Mesenchymal stem cell (in vitro differentiated cells and primary cell): Measurements from ENCODE around the gene JAKMIP1.

Experiments used
- DNase-seq: peaks from one replicate; pipeline ENCODE4 v3.0.0-alpha.2; 2013
- H2AFZ ChIP-seq: one replicate; pipeline ENCODE4 v1.6.1; 2013; ENCODE audit warnings: low read depth, mild to moderate bottlenecking, control low read depth, inconsistent platforms, low read length, moderate library complexity
- H2AK5ac ChIP-seq: 2 replicates; pipeline ENCODE4 v1.6.1; 2013; ENCODE audit warnings: low read length, moderate library complexity, mild to moderate bottlenecking, inconsistent platforms; ENCODE audit not compliant: severe bottlenecking
- H2BK120ac ChIP-seq: one replicate; pipeline ENCODE4 v1.6.1; 2013; ENCODE audit warnings: low read depth, mild to moderate bottlenecking, inconsistent platforms, low read length, moderate library complexity
- H2BK12ac ChIP-seq, 2 experiments: one replicate each; pipeline ENCODE4 v1.6.1; 2013; ENCODE audit warnings: inconsistent platforms in 2 of 2, low read length in 2 of 2, mild to moderate bottlenecking in 2 of 2, moderate library complexity in 2 of 2, control low read depth in 1 of 2
- H2BK15ac ChIP-seq: one replicate; pipeline ENCODE4 v1.6.1; 2013; ENCODE audit warnings: mild to moderate bottlenecking, low read depth, inconsistent platforms; ENCODE audit not compliant: poor library complexity, severe bottlenecking
- H2BK5ac ChIP-seq: 2 replicates; pipeline ENCODE4 v1.6.1; 2013; ENCODE audit warnings: low read depth, mild to moderate bottlenecking, low read length, control low read depth, inconsistent platforms; ENCODE audit not compliant: poor library complexity, severe bottlenecking
- H3K14ac ChIP-seq, 2 experiments: one replicate each; pipeline ENCODE4 v1.6.1; 2013; ENCODE audit warnings: inconsistent platforms in 2 of 2, low read length in 2 of 2, control low read depth in 1 of 2, mild to moderate bottlenecking in 1 of 2, moderate library complexity in 1 of 2
- H3K18ac ChIP-seq, 2 experiments: one replicate each; pipeline ENCODE4 v1.6.1; 2013; ENCODE audit warnings: inconsistent platforms in 2 of 2, low read length in 2 of 2, control low read depth in 1 of 2, low read depth in 1 of 2, mild to moderate bottlenecking in 1 of 2
- H3K23ac ChIP-seq, 2 experiments: one replicate each; pipeline ENCODE4 v1.6.1; 2013; ENCODE audit warnings: inconsistent platforms in 2 of 2, low read length in 2 of 2, mild to moderate bottlenecking in 2 of 2, moderate library complexity in 2 of 2, control low read depth in 1 of 2
- H3K27ac ChIP-seq: 2 replicates; pipeline ENCODE4 v1.5.1; 2013; ENCODE audit warnings: mild to moderate bottlenecking, moderate library complexity, low read length, control low read depth, inconsistent platforms; ENCODE audit not compliant: poor library complexity, severe bottlenecking
- H3K27me3 ChIP-seq, 2 experiments: 2 replicates each; pipeline versions ENCODE4 v1.6.1 to v1.7.0; 2013; ENCODE audit warnings: low read length in 2 of 2, mild to moderate bottlenecking in 2 of 2, moderate library complexity in 2 of 2, control low read depth in 1 of 2, inconsistent platforms in 1 of 2; ENCODE audit not compliant: control insufficient read depth in 1 of 2, insufficient read depth in 1 of 2
- H3K36me3 ChIP-seq, 2 experiments: 2 replicates each; pipeline versions ENCODE4 v1.6.1 to v1.7.0; 2013; ENCODE audit warnings: low read length in 2 of 2, control low read depth in 1 of 2, inconsistent platforms in 1 of 2, low read depth in 1 of 2, mild to moderate bottlenecking in 1 of 2; ENCODE audit not compliant: insufficient read depth in 2 of 2, control insufficient read depth in 1 of 2
- H3K4ac ChIP-seq, 2 experiments: one replicate each; pipeline ENCODE4 v1.6.1; 2013; ENCODE audit warnings: inconsistent platforms in 2 of 2, low read length in 2 of 2, mild to moderate bottlenecking in 2 of 2, moderate library complexity in 2 of 2, control low read depth in 1 of 2, low read depth in 1 of 2
- H3K4me1 ChIP-seq: 2 replicates; pipeline ENCODE4 v1.6.1; 2013; ENCODE audit warnings: low read depth, low read length, control low read depth; ENCODE audit not compliant: control insufficient read depth, insufficient read depth
- H3K4me2 ChIP-seq: 2 replicates; pipeline ENCODE4 v1.6.1; 2013; ENCODE audit warnings: low read length, mild to moderate bottlenecking, inconsistent platforms; ENCODE audit not compliant: poor library complexity, severe bottlenecking
- H3K4me3 ChIP-seq, 2 experiments: 2 replicates each; pipeline versions ENCODE4 v1.5.1 to v1.7.0; 2013; ENCODE audit warnings: low read length in 2 of 2, mild to moderate bottlenecking in 2 of 2, control low read depth in 1 of 2, low read depth in 1 of 2; ENCODE audit not compliant: insufficient read depth in 1 of 2
- H3K79me1 ChIP-seq: replicated peaks from 2 replicates; pipeline ENCODE4 v1.6.1; 2013; ENCODE audit warnings: mild to moderate bottlenecking, control low read depth, low read length, inconsistent platforms; ENCODE audit not compliant: poor library complexity, severe bottlenecking
- H3K9ac ChIP-seq: 2 replicates; pipeline ENCODE4 v1.7.0; 2013; ENCODE audit warnings: mild to moderate bottlenecking, low read length, moderate library complexity
- H3K9me3 ChIP-seq: 2 replicates; pipeline ENCODE4 v1.7.0; 2013; ENCODE audit warnings: mild to moderate bottlenecking, low read length; ENCODE audit not compliant: control insufficient read depth
- H4K8ac ChIP-seq: one replicate; pipeline ENCODE4 v1.6.1; 2013; ENCODE audit warnings: inconsistent platforms, mild to moderate bottlenecking, low read length, moderate library complexity
- H4K91ac ChIP-seq: one replicate; pipeline ENCODE4 v1.6.1; 2013; ENCODE audit warnings: mild to moderate bottlenecking, low read length, inconsistent platforms
- WGBS: methylation state at CpG from one replicate; pipeline ENCODE4 v1.1.7; 2013; ENCODE audit warnings: mixed read lengths; 5-methylcytosine and 5-hydroxymethylcytosine counted together

JAKMIP1 gene

DNA sequence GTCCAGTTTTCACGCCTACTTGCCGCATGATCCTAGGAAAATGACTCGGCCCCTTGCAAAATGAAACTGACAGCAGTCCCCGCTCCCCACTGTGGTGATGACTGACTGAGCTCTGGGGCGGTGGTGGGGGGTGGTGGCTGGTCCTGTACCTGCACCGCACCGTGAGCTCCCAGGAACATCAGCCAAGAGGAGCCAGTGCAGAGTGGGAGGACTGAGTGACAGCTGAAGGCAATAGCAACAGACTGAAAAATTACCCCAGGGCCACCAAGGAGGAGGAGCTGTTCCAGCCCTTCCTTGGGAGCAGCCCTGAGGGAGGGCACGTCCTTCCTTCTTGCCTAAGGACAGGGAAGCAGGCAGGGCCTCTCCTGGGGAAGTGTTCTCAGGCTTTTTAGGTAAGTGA, 179.7 kb downstream of the JAKMIP1 start:
- Histone ChIP-seq H2BK12ac (no peak overlapping the region), H3K36me3 (no peaks in the 10 kb centered on the region), H3K4ac (no peak overlapping the region), H3K27me3 (peaks cover 17 to 45% of the 10 kb centered on the region in 2 experiments), H3K27ac (no peak overlapping the region), H3K4me3 (no peak overlapping the region), H2AFZ (no peak overlapping the region), H3K18ac (no peak overlapping the region), H3K23ac (no peak overlapping the region), H2BK120ac (no peak overlapping the region), H3K79me1 (no peaks in the 10 kb centered on the region), H2BK15ac (no peak overlapping the region), H2AK5ac (no peak overlapping the region), H3K9ac (no peak overlapping the region), H3K9me3 (no peaks in the 10 kb centered on the region), H2BK5ac (no peak overlapping the region), H3K14ac (no peak overlapping the region), H3K4me2 (no peak overlapping the region), H3K4me1 (no peaks in the 10 kb centered on the region), H4K91ac (no peak overlapping the region), H4K8ac (no peak overlapping the region)
- DNase-seq, result no peak
- 80% methylated on average over 8 of the region's 8 CpGs for WGBS

DNA sequence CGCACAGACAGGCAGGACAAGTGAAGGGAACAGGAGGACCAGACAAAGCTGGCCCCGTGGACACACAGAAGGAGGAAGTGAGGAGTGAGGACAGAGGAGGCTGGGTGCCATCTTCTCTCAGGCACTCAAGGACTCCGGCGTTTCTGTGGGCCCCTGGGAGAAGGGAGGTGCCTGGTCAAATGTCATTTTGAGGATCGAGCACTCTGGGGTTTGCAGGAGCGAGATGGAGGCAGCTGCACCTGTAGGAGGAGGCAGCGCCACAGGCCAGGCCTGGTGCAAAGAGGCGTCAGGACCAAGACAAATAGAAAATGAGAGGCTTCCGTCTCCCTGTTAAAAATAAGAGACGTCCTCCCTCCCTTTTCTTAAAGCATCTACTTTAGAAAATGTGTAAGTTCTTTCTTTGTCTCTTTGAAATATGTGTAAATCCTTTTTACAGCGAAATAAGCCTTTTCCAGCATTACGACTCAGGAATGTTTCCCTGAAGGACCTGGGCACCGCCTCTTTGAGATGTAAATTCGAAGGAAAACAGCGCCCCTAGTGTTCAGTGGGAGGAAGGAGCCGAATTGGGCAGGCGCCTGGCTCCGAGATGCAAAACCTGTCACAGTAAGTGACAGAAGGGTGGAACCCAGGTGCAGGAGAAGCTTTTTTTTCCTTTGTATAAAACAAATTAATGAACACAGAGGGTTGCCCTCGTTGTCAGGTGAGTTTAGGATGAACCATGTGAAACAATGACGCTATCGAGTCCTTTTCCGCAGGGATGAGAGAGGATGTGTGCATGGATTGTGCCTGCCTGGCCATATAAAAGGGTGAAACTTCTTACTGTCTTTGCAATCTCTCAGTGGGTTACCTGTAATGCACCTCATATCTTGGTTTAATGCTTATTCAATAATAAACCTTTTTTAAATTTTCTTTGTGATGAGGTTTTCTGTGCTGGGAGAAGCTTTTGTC, 180.8 kb downstream of the JAKMIP1 start:
- no peak overlapping the region for H3K14ac ChIP-seq
- no peak overlapping the region for H3K4me3 ChIP-seq
- no peak overlapping the region for H3K9ac ChIP-seq
- WGBS, result 37% methylated on average over 19 of the region's 22 CpGs
- no peak overlapping the region for H3K4me2 ChIP-seq
- H3K36me3 ChIP-seq, result no peaks in the 10 kb centered on the region
- no peak overlapping the region for H3K18ac ChIP-seq
- no peaks in the 10 kb centered on the region for H3K79me1 ChIP-seq
- H3K23ac ChIP-seq, result no peak overlapping the region
- H4K91ac ChIP-seq, result no peak overlapping the region
- H3K27ac ChIP-seq, result no peak overlapping the region
- no peaks in the 10 kb centered on the region for H3K4me1 ChIP-seq
- H2BK5ac ChIP-seq, result no peak overlapping the region
- no peak overlapping the region for H2BK12ac ChIP-seq
- no peak overlapping the region for H3K4ac ChIP-seq
- no peak overlapping the region for H2AK5ac ChIP-seq
- no peaks in the 10 kb centered on the region for H3K9me3 ChIP-seq
- no peak overlapping the region for H2BK120ac ChIP-seq
- H2BK15ac ChIP-seq, result no peak overlapping the region
- H4K8ac ChIP-seq, result no peak overlapping the region
- peak; percentile 8 for DNase-seq
- H2AFZ ChIP-seq, result no peak overlapping the region
- H3K27me3 ChIP-seq, result peaks cover 12 to 41% of the 10 kb centered on the region in 2 experiments

DNA sequence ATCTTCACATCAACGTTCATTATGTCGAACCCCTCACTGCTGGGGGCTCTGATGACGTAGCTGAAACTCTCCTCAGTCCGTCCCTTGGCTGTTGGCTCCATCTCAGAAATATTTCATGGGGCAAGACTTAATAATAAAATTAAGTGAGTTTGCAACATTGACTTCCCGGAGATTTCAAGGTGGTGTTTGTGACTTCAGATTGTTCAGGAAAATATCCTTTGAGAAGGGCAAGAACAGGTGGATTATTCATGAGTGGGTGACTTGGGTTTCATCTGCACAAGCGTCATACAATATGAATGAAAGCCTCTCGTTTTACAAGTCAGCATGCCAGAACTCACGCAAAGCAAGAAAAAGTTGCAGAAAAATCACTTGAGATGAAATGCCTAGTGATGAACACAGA, 182.0 kb downstream of the JAKMIP1 start, which contains the start of gene C4orf50:
Gene C4orf50, minus strand, starts transcription at position 101 of the 400 bp plus-strand sequence.
- no peak for DNase-seq
- no peak within 1 kb of the TSS for H2BK15ac ChIP-seq

DNA sequence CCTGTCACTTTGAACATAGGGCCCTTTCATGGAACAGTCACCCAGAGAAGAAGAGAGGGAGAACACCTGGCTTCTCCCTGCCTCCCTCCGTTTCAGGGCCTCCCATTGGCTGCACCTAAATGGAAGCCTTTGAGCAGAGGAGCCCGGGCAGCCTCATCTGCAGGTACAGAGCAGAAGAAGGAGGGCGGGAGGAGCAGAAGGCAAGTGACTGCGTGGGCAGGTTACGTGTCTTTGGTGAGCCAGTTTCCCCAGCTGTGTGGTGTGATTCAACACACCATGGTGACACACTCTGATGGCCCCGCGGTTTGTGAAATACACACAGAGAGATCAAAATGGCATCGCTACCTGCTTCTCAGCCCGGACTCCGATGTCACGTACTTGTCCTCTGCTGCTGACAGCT, 182.5 kb downstream of the JAKMIP1 start:
- H4K8ac ChIP-seq, result no peak overlapping the region
- no peak overlapping the region for H2BK5ac ChIP-seq
- H3K4me1 ChIP-seq, result no peaks in the 10 kb centered on the region
- H2AK5ac ChIP-seq, result no peak overlapping the region
- H3K9me3 ChIP-seq, result no peaks in the 10 kb centered on the region
- no peak overlapping the region for H3K4me2 ChIP-seq
- no peaks in the 10 kb centered on the region for H3K36me3 ChIP-seq
- H3K14ac ChIP-seq, result no peak overlapping the region
- no peaks in the 10 kb centered on the region for H3K79me1 ChIP-seq
- no peak overlapping the region for H4K91ac ChIP-seq
- peaks cover 9 to 40% of the 10 kb centered on the region in 2 experiments for H3K27me3 ChIP-seq
- H2AFZ ChIP-seq, result no peak overlapping the region
- DNase-seq, result no peak
- H2BK120ac ChIP-seq, result no peak overlapping the region
- H3K9ac ChIP-seq, result no peak overlapping the region
- no peak overlapping the region for H3K27ac ChIP-seq
- H3K18ac ChIP-seq, result no peak overlapping the region
- no peak overlapping the region for H2BK15ac ChIP-seq
- no peak overlapping the region for H2BK12ac ChIP-seq
- 88% methylated on average over 11 of the region's 11 CpGs for WGBS
- H3K23ac ChIP-seq, result no peak overlapping the region
- no peak overlapping the region for H3K4ac ChIP-seq
- no peak overlapping the region for H3K4me3 ChIP-seq

More for the DNA sequence above, 182.0 kb downstream of the JAKMIP1 start, which contains the start of gene C4orf50:
- H2AFZ ChIP-seq, result no peak within 1 kb of the TSS
- no peak within 1 kb of the TSS for H3K23ac ChIP-seq
- no peak within 1 kb of the TSS for H3K9ac ChIP-seq
- no peak within 1 kb of the TSS for H3K14ac ChIP-seq
- no peaks in the 10 kb centered on the region for H3K79me1 ChIP-seq
- H3K4ac ChIP-seq, result no peak within 1 kb of the TSS
- no peaks in the 10 kb centered on the region for H3K9me3 ChIP-seq
- H2AK5ac ChIP-seq, result no peak within 1 kb of the TSS
- 82% methylated on average over 8 of the region's 8 CpGs for WGBS
- H4K91ac ChIP-seq, result no peak within 1 kb of the TSS
- H3K4me2 ChIP-seq, result no peak within 1 kb of the TSS
- H3K18ac ChIP-seq, result no peak within 1 kb of the TSS
- H3K27me3 ChIP-seq, result peaks cover 9 to 34% of the 10 kb centered on the region in 2 experiments
- H2BK12ac ChIP-seq, result no peak within 1 kb of the TSS
- H3K27ac ChIP-seq, result no peak within 1 kb of the TSS
- no peaks in the 10 kb centered on the region for H3K36me3 ChIP-seq
- H2BK120ac ChIP-seq, result no peak within 1 kb of the TSS
- H2BK5ac ChIP-seq, result no peak within 1 kb of the TSS
- H3K4me3 ChIP-seq, result no peak within 1 kb of the TSS
- H3K4me1 ChIP-seq, result no peaks in the 10 kb centered on the region
- no peak within 1 kb of the TSS for H4K8ac ChIP-seq
